ENCODE measurements around the gene PSMG2.
"Not testable (repeated sequence)": the region's sequence is repeated elsewhere in the genome, so short reads cannot be mapped to it uniquely, and the experiment has no call there.

PSMG2 gene

GRCh38 chr18:12722731-12723130 lies 19.9 kb downstream of the PSMG2 start:
- no peak for DNase-seq (ENCODE audit: low read depth)

GRCh38 chr18:12726331-12726730 lies 23.5 kb downstream of the PSMG2 start:
- no peak for DNase-seq (ENCODE audit: low read depth)

- peak; percentile 20 for DNase-seq (ENCODE audit: low read depth)
These were observed 24.1 kb downstream of the PSMG2 start for GRCh38 chr18:12726774-12727550.

GRCh38 chr18:12737243-12737902 lies 34.5 kb downstream of the PSMG2 start:
- no peak for DNase-seq (ENCODE audit: low read depth)

- DNase-seq (ENCODE audit: low read depth): no peak
These were observed 38.5 kb downstream of the PSMG2 start for GRCh38 chr18:12741351-12741750.

- no peak for DNase-seq (ENCODE audit: low read depth)
These were observed 39.6 kb downstream of the PSMG2 start for GRCh38 chr18:12742453-12742852.

- no peak for DNase-seq (ENCODE audit: low read depth)
These were observed 41.3 kb downstream of the PSMG2 start for GRCh38 chr18:12744103-12744502.

- DNase-seq (ENCODE audit: low read depth): no peak
These were observed 42.4 kb downstream of the PSMG2 start for GRCh38 chr18:12745095-12745795.

- DNase-seq (ENCODE audit: low read depth): no peak
These were observed 44.9 kb downstream of the PSMG2 start for GRCh38 chr18:12747530-12748315.

GRCh38 chr18:12748671-12749070 lies 45.8 kb downstream of the PSMG2 start:
- DNase-seq (ENCODE audit: low read depth): no peak

GRCh38 chr18:12749121-12749520 lies 46.3 kb downstream of the PSMG2 start:
- no peak for DNase-seq (ENCODE audit: low read depth)

- DNase-seq (ENCODE audit: low read depth): no peak
These were observed 47.4 kb downstream of the PSMG2 start for GRCh38 chr18:12750076-12750714.

- DNase-seq (ENCODE audit: low read depth): no peak
These were observed 48.1 kb downstream of the PSMG2 start for GRCh38 chr18:12750715-12751502.

GRCh38 chr18:12751503-12751884 lies 48.7 kb downstream of the PSMG2 start:
- no peak for DNase-seq (ENCODE audit: low read depth)

- DNase-seq (ENCODE audit: low read depth): no peak
These were observed 49.0 kb downstream of the PSMG2 start for GRCh38 chr18:12751891-12752290.

- DNase-seq (ENCODE audit: low read depth): no peak
These were observed 51.7 kb downstream of the PSMG2 start for GRCh38 chr18:12754511-12754910.

- DNase-seq (ENCODE audit: low read depth): not testable (repeated sequence)
These were observed 52.8 kb downstream of the PSMG2 start for GRCh38 chr18:12755606-12756005.

GRCh38 chr18:12756619-12757239 lies 53.9 kb downstream of the PSMG2 start:
- not testable (repeated sequence) for DNase-seq (ENCODE audit: low read depth)

GRCh38 chr18:12758566-12758965 lies 55.7 kb downstream of the PSMG2 start:
- DNase-seq (ENCODE audit: low read depth): not testable (repeated sequence)

- DNase-seq (ENCODE audit: low read depth): no peak
These were observed 62.3 kb downstream of the PSMG2 start for GRCh38 chr18:12765126-12765525.

All from stimulated activated CD8-positive, alpha-beta memory T cell treated with anti-CD3 and anti-CD28 coated beads, Interleukin-15, amount 100 ng/mL, for 24 hours (primary cell).